Measurements from ENCODE around the gene TRIO. TPM values are rescaled to one million over a fixed set of nuclear protein-coding genes. Genes with fewer than 3 reads are reported as not detected.

Gene TRIO
- total and polyA plus RNA-seq, 8 donors = 84.4 to 151 (median 93.7) TPM

- intact Hi-C loops (cut with DNase I) = no loop called here
- ATAC-seq (no peak), DNase-seq (no peak)
- Histone ChIP-seq H3K27me3 (no peaks in the 10 kb centered on the region), H3K36me3 (peaks cover 0 to 80% of the 10 kb centered on the region in 2 donors), H3K27ac (no peak overlapping the region), H3K4me1 (no peaks in the 10 kb centered on the region), H3K9me3 (no peaks in the 10 kb centered on the region), H3K4me3 (no peak overlapping the region)
- TF ChIP-seq CTCF (IDR thresholded peaks at IDR 0.05) = no peak
Measured at GRCh38 chr5:14420101-14420811, 277.1 kb downstream of the TRIO start.

- Histone ChIP-seq H3K27ac (no peak overlapping the region), H3K9me3 (no peaks in the 10 kb centered on the region), H3K4me1 (no peaks in the 10 kb centered on the region), H3K27me3 (no peaks in the 10 kb centered on the region), H3K36me3 (peaks cover 0 to 70% of the 10 kb centered on the region in 2 donors), H3K4me3 (no peak overlapping the region)
- no peak for TF ChIP-seq CTCF (IDR thresholded peaks at IDR 0.05)
- DNase-seq = no peak
- intact Hi-C loops (cut with DNase I) = no loop called here
- ATAC-seq = no peak
Measured at GRCh38 chr5:14421851-14422250, 278.7 kb downstream of the TRIO start.

GRCh38 chr5:14424011-14424685 is 281.0 kb downstream of the TRIO start:
- intact Hi-C loops (cut with DNase I) = no loop called here
- H3K4me3 ChIP-seq = no peak overlapping the region
- H3K27me3 ChIP-seq = no peaks in the 10 kb centered on the region
- no peak for ATAC-seq
- H3K4me1 ChIP-seq = no peaks in the 10 kb centered on the region
- TF ChIP-seq CTCF (IDR thresholded peaks at IDR 0.05) = no peak
- no peak for DNase-seq
- H3K36me3 ChIP-seq = peaks cover 0 to 65% of the 10 kb centered on the region in 2 donors
- no peak overlapping the region for H3K27ac ChIP-seq
- H3K9me3 ChIP-seq = no peaks in the 10 kb centered on the region

GRCh38 chr5:14425559-14425958 is 282.4 kb downstream of the TRIO start:
- DNase-seq (no peak), ATAC-seq (no peak)
- H3K27me3 ChIP-seq = no peaks in the 10 kb centered on the region
- H3K4me1 ChIP-seq = no peaks in the 10 kb centered on the region
- no peak for TF ChIP-seq CTCF (IDR thresholded peaks at IDR 0.05)
- H3K9me3 ChIP-seq = no peaks in the 10 kb centered on the region
- H3K4me3 ChIP-seq = no peak overlapping the region
- no peak overlapping the region for H3K27ac ChIP-seq
- peaks cover 0 to 51% of the 10 kb centered on the region in 2 donors for H3K36me3 ChIP-seq
- intact Hi-C loops (cut with DNase I) = no loop called here

GRCh38 chr5:14426521-14426920 is 283.4 kb downstream of the TRIO start:
- ATAC-seq (no peak), DNase-seq (no peak)
- H3K9me3 ChIP-seq = no peaks in the 10 kb centered on the region
- H3K4me1 ChIP-seq = no peaks in the 10 kb centered on the region
- H3K36me3 ChIP-seq = peaks cover 0 to 41% of the 10 kb centered on the region in 2 donors
- no peak for TF ChIP-seq CTCF (IDR thresholded peaks at IDR 0.05)
- H3K4me3 ChIP-seq = no peak overlapping the region
- intact Hi-C loops (cut with DNase I) = no loop called here
- no peak overlapping the region for H3K27ac ChIP-seq
- H3K27me3 ChIP-seq = no peaks in the 10 kb centered on the region

Measured in left lung (tissue), 10 donors.